Hepatocyte (in vitro differentiated cells): ENCODE data around the gene MORN5.

Experiments
- EZH2 ChIP-seq: fragments of 200-600 bp; sonication (generic); IDR thresholded peaks from 2 replicates; pipeline ENCODE4 v1.6.1; 2016; ENCODE audit warnings: antibody characterized with exemption, mild to moderate bottlenecking, borderline replicate concordance
- TF ChIP-seq, protein P1 (sequence below): fragments of 200-600 bp; sonication (generic); IDR thresholded peaks from 2 replicates; pipeline ENCODE4 v1.5.1; 2016; ENCODE audit warnings: antibody characterized with exemption, mild to moderate bottlenecking; ENCODE audit not compliant: poor library complexity

DNA sequence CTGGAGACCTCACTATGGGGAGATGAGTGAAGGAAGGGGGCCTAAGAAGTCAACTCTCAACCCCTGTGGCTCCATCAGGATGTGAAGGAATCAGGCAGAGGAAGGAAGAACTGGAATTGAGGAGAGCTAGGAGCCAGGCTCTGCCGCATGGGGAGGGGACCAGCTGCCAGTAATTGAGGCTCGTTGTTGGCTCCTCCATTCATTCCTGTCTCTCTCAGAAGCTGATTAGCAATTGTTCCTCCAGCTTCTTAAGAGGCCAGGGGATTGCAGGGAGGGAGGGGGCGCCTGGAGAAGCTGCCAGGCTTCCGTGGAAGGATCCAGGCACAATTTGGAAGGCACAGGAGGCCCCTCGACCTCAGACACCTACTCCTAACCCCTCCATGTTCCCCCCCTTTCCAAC lies 46.1 kb upstream of the MORN5 start:
- TF ChIP-seq, protein P1, sequence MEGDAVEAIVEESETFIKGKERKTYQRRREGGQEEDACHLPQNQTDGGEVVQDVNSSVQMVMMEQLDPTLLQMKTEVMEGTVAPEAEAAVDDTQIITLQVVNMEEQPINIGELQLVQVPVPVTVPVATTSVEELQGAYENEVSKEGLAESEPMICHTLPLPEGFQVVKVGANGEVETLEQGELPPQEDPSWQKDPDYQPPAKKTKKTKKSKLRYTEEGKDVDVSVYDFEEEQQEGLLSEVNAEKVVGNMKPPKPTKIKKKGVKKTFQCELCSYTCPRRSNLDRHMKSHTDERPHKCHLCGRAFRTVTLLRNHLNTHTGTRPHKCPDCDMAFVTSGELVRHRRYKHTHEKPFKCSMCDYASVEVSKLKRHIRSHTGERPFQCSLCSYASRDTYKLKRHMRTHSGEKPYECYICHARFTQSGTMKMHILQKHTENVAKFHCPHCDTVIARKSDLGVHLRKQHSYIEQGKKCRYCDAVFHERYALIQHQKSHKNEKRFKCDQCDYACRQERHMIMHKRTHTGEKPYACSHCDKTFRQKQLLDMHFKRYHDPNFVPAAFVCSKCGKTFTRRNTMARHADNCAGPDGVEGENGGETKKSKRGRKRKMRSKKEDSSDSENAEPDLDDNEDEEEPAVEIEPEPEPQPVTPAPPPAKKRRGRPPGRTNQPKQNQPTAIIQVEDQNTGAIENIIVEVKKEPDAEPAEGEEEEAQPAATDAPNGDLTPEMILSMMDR = no peak
- TF ChIP-seq EZH2 = no peak
